ENCODE results near the gene MANF. TPM values are rescaled to one million over a fixed set of nuclear protein-coding genes. Genes with fewer than 3 reads are reported as not detected.

MANF gene
- total RNA-seq, 4 donors from 2014 or later, result 13.7 to 38.3 (median 22.8) TPM

GRCh38 chr3:51394541-51394940 lies 9.4 kb downstream of the MANF start:
- Histone ChIP-seq H3K27ac (no peak overlapping the region), H3K27me3 (no peaks in the 10 kb centered on the region), H3K4me3 (no peak overlapping the region), H3K36me3 (peaks cover 0 to 78% of the 10 kb centered on the region in 2 donors), H3K9me3 (no peaks in the 10 kb centered on the region), H3K4me1 (peaks cover 0 to 75% (median 32%) of the 10 kb centered on the region in 3 donors)
- TF ChIP-seq POLR2A (IDR thresholded peaks at IDR 0.05) (no peak), POLR2AphosphoS5 (IDR thresholded peaks at IDR 0.05) (no peak), CTCF (IDR thresholded peaks at IDR 0.05) (no peak), EP300 (IDR thresholded peaks at IDR 0.05) (no peak)
- WGBS, 2 donors (ENCODE audit: low coverage in 1 of 2), result 67 to 80% methylated on average over 1 of the region's 5 CpGs
- no peak for ATAC-seq

- 54 to 71% methylated on average over 5 to 7 of the region's 12 CpGs for WGBS, 2 donors (ENCODE audit: low coverage in 1 of 2)
- no peaks in the 10 kb centered on the region for H3K27me3 ChIP-seq
- ATAC-seq, result no peak
- H3K4me3 ChIP-seq, result no peak overlapping the region
- H3K4me1 ChIP-seq, result peaks cover 0 to 66% (median 26%) of the 10 kb centered on the region in 3 donors
- no peak overlapping the region for H3K27ac ChIP-seq
- no peaks in the 10 kb centered on the region for H3K9me3 ChIP-seq
- TF ChIP-seq POLR2A (IDR thresholded peaks at IDR 0.05) (no peak), POLR2AphosphoS5 (IDR thresholded peaks at IDR 0.05) (no peak), CTCF (IDR thresholded peaks at IDR 0.05) (no peak), EP300 (IDR thresholded peaks at IDR 0.05) (no peak)
- H3K36me3 ChIP-seq, result peaks cover 0 to 87% of the 10 kb centered on the region in 2 donors
Observed at GRCh38 chr3:51395493-51396213, 10.6 kb downstream of the MANF start.

GRCh38 chr3:51396401-51396800 lies 11.3 kb downstream of the MANF start:
- 83% methylated on average over 1 of the region's 1 CpG; no CpG with 5 or more reads in 1 of the 2 donors for WGBS, 2 donors (ENCODE audit: low coverage in 1 of 2)
- TF ChIP-seq POLR2AphosphoS5 (IDR thresholded peaks at IDR 0.05) (no peak), EP300 (IDR thresholded peaks at IDR 0.05) (no peak), CTCF (IDR thresholded peaks at IDR 0.05) (no peak), POLR2A (IDR thresholded peaks at IDR 0.05) (no peak)
- Histone ChIP-seq H3K4me3 (no peak overlapping the region), H3K4me1 (peaks cover 0 to 64% (median 24%) of the 10 kb centered on the region in 3 donors), H3K27ac (peak overlapping the region in 1 of 4 donors; percentile 30), H3K9me3 (no peaks in the 10 kb centered on the region), H3K27me3 (no peaks in the 10 kb centered on the region), H3K36me3 (peaks cover 0 to 94% of the 10 kb centered on the region in 2 donors)
- no peak for ATAC-seq

GRCh38 chr3:51397392-51397791 lies 12.3 kb downstream of the MANF start:
- Histone ChIP-seq H3K4me3 (no peak overlapping the region), H3K27me3 (no peaks in the 10 kb centered on the region), H3K36me3 (peaks cover 0 to 100% of the 10 kb centered on the region in 2 donors), H3K9me3 (no peaks in the 10 kb centered on the region), H3K4me1 (peaks cover 0 to 56% (median 22%) of the 10 kb centered on the region in 3 donors), H3K27ac (peak overlapping the region in 1 of 4 donors; percentile 30)
- no peak for ATAC-seq
- WGBS, 2 donors (ENCODE audit: low coverage in 1 of 2), result 12 to 50% methylated on average over 2 to 3 of the region's 5 CpGs
- TF ChIP-seq CTCF (IDR thresholded peaks at IDR 0.05), result no peak
- TF ChIP-seq EP300 (IDR thresholded peaks at IDR 0.05), result no peak
- TF ChIP-seq POLR2AphosphoS5 (IDR thresholded peaks at IDR 0.05), result no peak
- no peak for TF ChIP-seq POLR2A (IDR thresholded peaks at IDR 0.05)

Data from gastroesophageal sphincter (tissue), 4 donors.